ENCODE results near the gene VSIG2. TPM values are rescaled to one million over a fixed set of nuclear protein-coding genes. Genes with fewer than 3 reads are reported as not detected.

The VSIG2 gene
- total RNA-seq, 1 experiment from 2014 or later: not detected

- Histone ChIP-seq H3K9me3 (no peaks in the 10 kb centered on the region), H3K4me1 (peaks cover 15% of the 10 kb centered on the region), H3K4me3 (ENCODE audit: low read depth, low read length) (no peak overlapping the region), H3K27me3 (replicated peaks; ENCODE audit: control insufficient read depth, insufficient read depth, low read length) (no peaks in the 10 kb centered on the region), H3K36me3 (ENCODE audit: control insufficient read depth, insufficient read depth, low read length) (no peaks in the 10 kb centered on the region)
- POLR2A ChIA-PET: interaction anchor here (0.5 kb wide), 1 partner anchor 344 kb away, joined by 3 read pairs; no protein-coding TSS in a partner anchor
- Mint-ChIP-seq H3K9me3 (ENCODE audit: unreplicated experiment) (no peaks in the 10 kb centered on the region), H3K36me3 (ENCODE audit: insufficient read depth, unreplicated experiment) (no peaks in the 10 kb centered on the region), H3K27me3 (ENCODE audit: insufficient read depth, unreplicated experiment) (peaks cover 6% of the 10 kb centered on the region), H3K4me3 (ENCODE audit: unreplicated experiment) (no peak overlapping the region), H3K27ac (ENCODE audit: unreplicated experiment) (no peak overlapping the region), H3K4me1 (ENCODE audit: low read depth, unreplicated experiment) (peaks cover 17% of the 10 kb centered on the region)
- CTCF ChIA-PET: no interaction called here
- intact Hi-C loops (cut with micrococcal nuclease; ENCODE audit: unreplicated experiment): no loop called here
- BruUV-seq (replicated peaks): no TSS peak
- no peak for DNase-seq
- TF ChIP-seq CTCF (IDR thresholded peaks at IDR 0.05; ENCODE audit: insufficient read depth in 1 of 2, low read depth in 1 of 2, low read length in 1 of 2, severe bottlenecking in 1 of 2, unreplicated experiment in 1 of 2): no peak
Observed at GRCh38 chr11:124727474-124727873, 24.6 kb downstream of the VSIG2 start.

DNA sequence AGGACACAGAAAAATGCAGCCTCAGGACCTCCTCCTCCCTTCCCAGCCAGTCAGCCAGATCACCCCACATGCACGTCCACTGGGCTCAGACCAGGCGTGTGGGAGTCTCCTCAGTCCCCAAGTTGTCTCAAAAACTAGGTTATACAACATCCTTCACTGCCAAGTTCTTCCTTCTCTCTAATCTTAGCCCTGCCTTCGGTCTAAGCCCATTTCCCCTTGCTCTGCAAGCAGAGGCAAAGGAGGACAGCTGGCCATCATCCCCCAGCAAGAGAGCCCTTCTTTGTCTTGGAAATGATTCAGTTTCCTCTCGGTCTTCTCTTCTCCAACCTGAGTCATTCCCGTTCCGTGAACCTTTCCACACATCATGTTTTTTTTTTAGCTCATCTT, 26.3 kb downstream of the VSIG2 start:
- H3K36me3 ChIP-seq (ENCODE audit: control insufficient read depth, insufficient read depth, low read length): no peaks in the 10 kb centered on the region
- peaks cover 17% of the 10 kb centered on the region for H3K4me1 Mint-ChIP-seq (ENCODE audit: low read depth, unreplicated experiment)
- H3K9me3 ChIP-seq: no peaks in the 10 kb centered on the region
- H3K27ac Mint-ChIP-seq (ENCODE audit: unreplicated experiment): no peak overlapping the region
- peaks cover 15% of the 10 kb centered on the region for H3K4me1 ChIP-seq
- H3K4me3 Mint-ChIP-seq (ENCODE audit: unreplicated experiment): no peak overlapping the region
- H3K36me3 Mint-ChIP-seq (ENCODE audit: insufficient read depth, unreplicated experiment): no peaks in the 10 kb centered on the region
- H3K9me3 Mint-ChIP-seq (ENCODE audit: unreplicated experiment): no peaks in the 10 kb centered on the region
- no TSS peak for BruUV-seq (replicated peaks)
- no peak overlapping the region for H3K4me3 ChIP-seq (ENCODE audit: low read depth, low read length)
- no peak for TF ChIP-seq CTCF (IDR thresholded peaks at IDR 0.05; ENCODE audit: insufficient read depth in 1 of 2, low read depth in 1 of 2, low read length in 1 of 2, severe bottlenecking in 1 of 2, unreplicated experiment in 1 of 2)
- DNase-seq: no peak
- CTCF ChIA-PET: interaction anchor here (1.1 to 1.6 kb wide), 4 partner anchors 8 to 57 kb away, joined by 3 to 12 read pairs (median 6); partner anchors contain the start of gene NRGN
- H3K27me3 Mint-ChIP-seq (ENCODE audit: insufficient read depth, unreplicated experiment): peaks cover 6% of the 10 kb centered on the region
- POLR2A ChIA-PET: interaction anchor here (0.6 kb wide), 1 partner anchor 24 kb away, joined by 20 read pairs; no protein-coding TSS in a partner anchor
- no peaks in the 10 kb centered on the region for H3K27me3 ChIP-seq (replicated peaks; ENCODE audit: control insufficient read depth, insufficient read depth, low read length)
- intact Hi-C loops (cut with micrococcal nuclease; ENCODE audit: unreplicated experiment): loop anchor here (1.0 kb wide), 3 partner anchors 14 to 33 kb away; partner anchors contain the start of gene NRGN

- no peak for TF ChIP-seq CTCF (IDR thresholded peaks at IDR 0.05; ENCODE audit: insufficient read depth in 1 of 2, low read depth in 1 of 2, low read length in 1 of 2, severe bottlenecking in 1 of 2, unreplicated experiment in 1 of 2)
- Histone ChIP-seq H3K27me3 (replicated peaks; ENCODE audit: control insufficient read depth, insufficient read depth, low read length) (no peaks in the 10 kb centered on the region), H3K4me3 (ENCODE audit: low read depth, low read length) (no peak overlapping the region), H3K4me1 (peaks cover 15% of the 10 kb centered on the region), H3K36me3 (ENCODE audit: control insufficient read depth, insufficient read depth, low read length) (no peaks in the 10 kb centered on the region), H3K9me3 (no peaks in the 10 kb centered on the region)
- Mint-ChIP-seq H3K9me3 (ENCODE audit: unreplicated experiment) (no peaks in the 10 kb centered on the region), H3K36me3 (ENCODE audit: insufficient read depth, unreplicated experiment) (no peaks in the 10 kb centered on the region), H3K4me3 (ENCODE audit: unreplicated experiment) (peak overlapping the region; percentile 63), H3K27me3 (ENCODE audit: insufficient read depth, unreplicated experiment) (peaks cover 6% of the 10 kb centered on the region), H3K27ac (ENCODE audit: unreplicated experiment) (peak overlapping the region; percentile 7), H3K4me1 (ENCODE audit: low read depth, unreplicated experiment) (peaks cover 17% of the 10 kb centered on the region)
- intact Hi-C loops (cut with micrococcal nuclease; ENCODE audit: unreplicated experiment): loop anchor here (1.0 kb wide), 4 partner anchors 14 to 81 kb away; partner anchors contain the start of gene NRGN
- ChIA-PET POLR2A (interaction anchor here (0.5 to 0.6 kb wide), 2 partner anchors 23 to 65 kb away, joined by 5 to 20 read pairs; no protein-coding TSS in a partner anchor), CTCF (interaction anchor here (0.7 to 1.6 kb wide), 9 partner anchors 9 to 151 kb away, joined by 3 to 12 read pairs (median 3); partner anchors contain the start of gene NRGN)
- peak; percentile 67 to 76 for DNase-seq
- no TSS peak for BruUV-seq (replicated peaks)
Observed at GRCh38 chr11:124724979-124725718, 26.9 kb downstream of the VSIG2 start.
